A204.1 (cell line): ENCODE data around the gene BRD1.

Experiments
- FAIRE-seq: peaks from 2 replicates; lab custom pipeline; 2012; peaks lifted over from hg19 to GRCh38; lab: Jason Lieb, UNC

Gene BRD1

DNA sequence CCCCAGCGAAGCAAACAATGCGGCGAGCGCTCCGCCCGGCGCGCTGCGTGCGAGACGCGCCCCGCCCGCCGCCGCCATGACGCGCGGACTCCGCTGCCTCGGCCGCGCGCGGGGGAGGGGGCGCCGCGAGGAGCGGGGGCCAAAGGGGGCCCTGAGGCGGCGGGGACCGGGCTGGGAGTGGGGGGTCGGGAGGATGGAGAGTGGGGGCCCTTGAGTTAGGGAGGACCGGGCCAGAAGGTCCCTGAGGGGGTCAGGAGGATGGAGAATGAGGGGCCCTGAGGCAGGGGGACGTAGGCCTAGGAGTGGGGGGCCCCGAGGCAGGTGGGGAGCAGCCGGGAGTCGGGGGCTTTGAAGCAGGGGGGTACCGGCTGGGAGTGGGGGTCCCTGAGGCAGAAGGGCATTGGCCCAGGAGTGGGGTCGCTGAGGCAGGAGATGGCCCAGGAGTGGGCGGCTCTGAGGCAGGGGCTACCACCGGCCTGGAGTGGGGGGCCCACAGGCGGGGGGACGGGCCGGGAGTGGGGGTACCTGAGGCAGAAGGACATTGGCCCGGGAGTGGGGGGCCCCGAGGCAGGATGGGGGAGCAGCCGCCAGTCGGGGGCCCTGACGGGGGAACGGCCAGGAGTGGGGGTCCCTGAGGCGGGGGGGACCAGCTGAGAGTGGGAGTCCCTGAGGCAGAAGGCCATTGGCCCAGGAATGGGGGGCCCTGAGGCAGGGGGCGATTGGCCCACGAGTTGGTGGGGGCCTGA lies at the start of gene BRD1:
BRD1 (minus strand) TSS at position 21 of the 746 bp plus-strand sequence. CDS start 3,556 bp downstream, outside the sequence.
- FAIRE-seq, result no peak

DNA sequence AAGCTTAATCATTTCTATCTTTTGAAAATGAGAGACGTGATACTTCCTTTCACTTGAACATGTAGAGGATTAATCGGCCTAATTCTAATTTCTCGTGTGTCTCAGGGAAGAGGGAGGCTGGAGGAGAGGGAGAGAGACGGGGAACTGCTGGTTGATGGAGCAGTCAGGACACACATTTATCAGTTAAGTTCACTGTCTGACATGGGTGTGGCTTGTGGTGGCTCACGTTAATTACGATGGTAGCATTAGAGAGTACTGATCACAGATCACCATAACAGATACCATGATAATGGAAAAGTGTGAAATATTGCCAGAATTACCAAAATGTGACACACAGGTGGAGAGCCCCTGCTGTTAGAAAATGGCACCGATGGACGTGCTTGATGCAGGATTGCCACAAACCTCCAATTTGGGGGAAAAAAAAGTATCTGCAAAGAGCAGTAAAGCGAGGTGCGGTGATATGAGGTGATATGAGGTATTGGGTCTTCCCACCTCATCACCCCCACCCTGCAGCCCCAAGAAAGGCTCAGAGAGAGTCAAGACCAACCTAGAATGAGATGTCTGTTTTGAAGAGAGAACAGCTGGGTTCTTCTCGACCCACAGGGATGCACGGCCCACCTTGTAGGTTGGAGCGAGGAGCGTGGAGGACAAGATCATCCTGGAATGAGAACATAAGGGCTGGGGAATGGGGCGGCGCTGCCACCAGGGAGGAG lies 45.7 kb upstream of the BRD1 start:
- FAIRE-seq, result no peak

DNA sequence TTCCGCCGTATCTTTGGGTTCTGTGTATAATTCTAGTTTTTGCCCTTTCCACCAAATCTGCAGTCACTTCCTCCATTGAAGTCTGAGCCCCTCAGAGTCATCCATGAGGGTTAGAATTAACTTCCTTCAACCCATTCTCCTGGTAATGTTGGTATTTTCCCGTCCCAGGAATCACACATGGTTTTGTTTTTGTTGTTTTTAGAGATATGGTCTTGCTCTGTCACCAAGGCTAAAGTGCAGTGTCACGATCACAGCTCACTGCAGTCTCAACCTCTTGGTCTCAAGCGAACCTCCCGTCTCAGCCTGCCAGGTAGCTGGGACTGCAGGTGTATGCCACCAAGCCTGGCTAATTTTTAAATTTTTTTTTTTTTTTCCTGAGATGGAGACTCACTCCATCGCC lies 44.7 kb upstream of the BRD1 start:
- FAIRE-seq, result no peak

DNA sequence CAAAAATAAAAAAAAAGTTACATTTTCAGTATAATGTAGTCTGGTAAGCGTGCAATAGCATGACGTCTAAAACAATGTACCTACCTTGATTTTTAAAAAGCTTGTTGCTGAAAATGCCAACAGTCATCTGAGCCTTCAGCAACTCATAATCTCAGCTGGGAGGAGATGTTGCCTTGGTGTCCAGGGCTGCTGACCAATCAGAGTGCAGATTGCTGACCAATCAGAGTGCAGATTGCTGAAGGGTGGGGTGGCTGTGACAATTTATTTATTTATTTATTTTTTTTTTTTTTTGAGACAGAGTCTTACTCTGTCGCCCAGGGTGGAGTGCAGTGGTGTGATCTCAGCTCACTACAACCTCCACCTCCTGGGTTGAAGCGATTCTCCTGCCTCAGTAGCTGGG lies 43.8 kb upstream of the BRD1 start:
- FAIRE-seq, result no peak

DNA sequence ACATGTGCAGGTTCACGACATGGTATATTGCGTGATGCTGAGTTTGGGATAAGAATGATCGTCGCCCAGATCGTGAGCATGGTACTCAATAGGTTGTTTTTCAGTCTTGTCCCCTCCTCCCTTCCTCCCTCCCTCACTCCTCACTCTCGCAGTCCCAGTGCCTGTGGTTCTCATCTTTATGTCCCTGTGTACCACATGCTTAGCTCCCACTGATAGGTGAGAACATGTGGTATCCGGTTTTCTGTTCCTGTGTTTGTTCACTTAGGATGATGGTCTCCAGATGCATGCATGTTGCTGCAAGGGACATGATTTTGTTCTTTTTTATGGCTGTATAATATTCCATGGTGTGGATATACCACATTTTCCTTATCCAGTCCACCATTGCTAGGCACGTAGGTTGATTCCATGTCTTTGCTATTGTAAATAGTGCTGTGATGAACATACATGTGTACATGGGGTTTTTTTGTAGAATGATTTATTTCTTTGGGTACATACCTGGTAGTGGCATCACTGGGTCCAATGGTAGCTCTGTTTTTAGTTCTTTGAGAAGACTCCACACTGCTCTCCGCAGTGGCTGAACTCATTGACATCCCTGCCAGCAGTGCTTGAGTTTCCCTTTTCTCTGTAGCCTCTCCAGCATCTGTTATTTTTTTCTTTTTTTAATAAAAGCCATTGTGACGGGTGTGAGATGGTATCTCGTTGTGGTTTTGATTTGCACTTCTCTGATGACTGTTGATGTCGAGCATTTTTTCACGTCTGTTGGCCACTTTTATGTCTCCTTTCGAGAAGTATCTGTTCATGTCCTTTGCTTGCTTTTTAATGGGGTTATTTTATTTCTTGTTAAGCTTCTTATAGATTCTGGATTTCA lies 42.4 kb upstream of the BRD1 start:
- FAIRE-seq, result no peak

DNA sequence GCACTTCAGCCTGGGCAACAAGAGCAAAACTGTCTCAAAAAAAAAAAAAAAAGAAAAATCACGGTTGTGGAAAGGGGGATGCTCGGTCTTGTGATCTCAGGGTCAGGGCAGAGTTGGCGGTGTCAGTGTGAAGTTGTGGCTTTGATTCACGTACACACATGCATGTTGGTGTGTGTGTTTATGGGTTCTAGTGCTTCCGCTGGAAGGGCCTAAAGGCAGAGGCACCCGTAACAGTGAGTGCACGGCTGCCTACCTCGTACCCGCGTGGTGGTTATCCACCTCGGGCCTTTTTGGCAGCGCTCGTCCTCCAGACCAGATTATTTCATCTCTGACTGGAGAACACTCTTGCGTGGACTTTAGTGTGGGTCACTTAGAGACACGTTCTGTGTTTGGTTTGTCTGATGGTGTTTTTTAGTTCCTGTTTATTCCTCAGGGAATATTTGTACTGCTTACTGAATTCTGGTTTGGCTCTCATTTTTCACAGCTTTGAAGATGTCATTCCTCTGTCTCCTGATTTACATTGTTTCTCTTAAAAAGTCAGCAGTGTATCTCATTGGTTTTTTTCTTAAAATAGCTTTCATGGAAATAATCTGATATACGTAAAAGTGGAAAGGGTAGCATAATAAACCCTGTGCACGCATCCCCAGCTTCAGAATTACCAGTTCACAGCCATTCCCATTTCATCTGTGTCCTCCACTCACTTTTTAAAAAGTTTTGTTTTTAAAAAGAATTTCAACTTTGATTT lies 41.6 kb upstream of the BRD1 start:
- FAIRE-seq, result no peak

DNA sequence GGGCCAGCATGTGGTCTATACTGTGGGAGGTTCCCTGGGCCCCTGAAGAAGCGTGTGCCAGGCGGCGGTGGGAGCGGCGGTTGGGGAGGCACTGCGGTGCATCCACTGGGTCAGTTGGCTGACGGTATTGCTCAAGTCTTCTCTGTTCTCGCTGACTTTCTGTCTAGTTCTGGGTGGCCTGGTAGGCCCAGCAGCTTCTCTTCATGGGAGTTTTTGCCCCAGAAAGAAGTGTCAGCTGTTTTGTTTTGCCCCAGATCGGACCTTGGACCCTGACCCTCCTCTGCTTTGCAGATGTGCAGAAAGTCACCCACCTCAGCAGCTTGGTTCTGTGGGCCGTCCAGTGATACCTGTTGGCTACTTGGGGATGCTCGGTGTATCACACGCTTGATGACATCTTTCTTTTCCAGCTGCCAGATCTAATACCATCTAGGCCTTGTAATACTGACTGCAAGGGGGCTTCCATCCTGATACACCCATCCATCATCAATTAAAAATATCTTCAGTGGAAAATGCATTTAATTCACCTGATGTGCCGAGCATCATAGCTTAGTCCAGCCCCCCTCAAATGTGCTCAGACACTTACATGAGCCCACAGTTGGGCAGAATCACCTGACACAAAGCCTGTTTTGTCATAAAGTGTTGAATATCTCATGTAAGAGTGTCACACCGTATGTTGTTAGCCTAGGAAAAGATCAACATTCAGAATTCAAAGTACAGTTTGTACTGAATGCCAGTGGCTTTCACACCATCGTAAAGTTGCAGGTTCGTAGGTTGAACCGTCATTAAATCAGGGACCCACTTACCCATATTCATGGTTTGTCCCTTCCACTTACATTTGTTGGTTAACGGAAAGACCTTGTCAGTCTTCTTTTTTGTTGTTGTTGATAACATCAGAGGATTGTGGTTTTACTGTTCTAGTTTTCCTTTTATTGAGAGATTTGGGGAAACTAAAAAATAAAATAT lies 39.9 kb upstream of the BRD1 start:
- FAIRE-seq, result no peak

DNA sequence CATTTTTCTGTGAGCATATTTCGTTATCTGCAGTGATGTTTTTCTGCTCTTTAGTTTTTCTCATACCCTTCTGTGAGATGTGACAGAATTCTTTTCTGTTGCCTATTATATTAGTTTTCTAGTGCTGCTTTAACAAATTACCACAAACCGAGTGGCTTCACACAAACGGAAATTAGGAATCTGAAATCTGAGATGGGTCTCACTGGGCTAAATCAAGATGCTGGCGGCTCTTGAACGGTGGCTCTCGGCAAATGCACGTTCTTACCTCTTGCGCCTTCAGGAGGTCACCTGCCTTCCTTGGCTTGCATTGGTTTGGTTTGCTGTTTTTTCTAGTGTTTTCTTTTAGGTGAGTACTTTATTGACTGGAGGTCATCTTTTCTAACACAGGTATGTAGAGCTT lies 39.0 kb upstream of the BRD1 start:
- FAIRE-seq, result no peak

DNA sequence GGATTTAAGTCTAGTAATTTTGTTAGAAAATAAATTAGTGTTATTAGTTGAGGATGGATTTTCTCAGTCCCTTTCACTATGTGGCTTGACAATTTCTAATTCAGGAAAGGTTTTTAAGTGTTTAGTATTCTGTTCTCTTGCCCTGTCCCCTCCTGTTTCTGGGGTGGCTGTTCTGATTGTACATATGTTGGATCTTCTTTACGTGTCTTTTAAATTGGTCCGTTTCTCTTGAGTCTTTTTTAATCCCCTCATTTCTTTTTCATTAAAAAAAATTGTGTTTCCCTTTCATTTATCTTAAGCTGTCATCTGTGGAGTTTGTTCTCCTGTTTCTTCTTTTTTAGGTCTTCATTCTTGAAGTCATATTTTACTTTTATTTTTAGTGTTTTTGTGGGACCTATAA lies 38.5 kb upstream of the BRD1 start:
- FAIRE-seq, result no peak

DNA sequence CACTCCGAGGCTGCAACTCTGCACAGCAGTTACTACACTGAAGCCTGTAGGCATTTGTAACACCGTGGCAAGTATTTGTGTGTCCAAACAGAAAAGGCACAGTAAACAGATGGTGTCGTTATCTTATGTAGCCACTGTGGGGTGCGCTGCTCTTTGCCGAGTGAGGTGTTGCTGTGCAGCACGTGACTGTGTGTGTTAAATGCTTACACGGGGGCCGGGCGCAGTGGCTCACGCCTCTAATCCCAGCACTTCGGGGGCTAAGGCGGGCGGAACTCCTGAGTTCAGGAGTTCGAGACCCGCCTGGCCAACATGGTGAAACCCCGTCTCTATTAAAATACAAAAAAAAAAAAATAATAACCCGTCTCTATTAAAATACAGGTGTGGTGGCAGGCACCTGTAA lies 37.5 kb upstream of the BRD1 start:
- FAIRE-seq, result no peak

DNA sequence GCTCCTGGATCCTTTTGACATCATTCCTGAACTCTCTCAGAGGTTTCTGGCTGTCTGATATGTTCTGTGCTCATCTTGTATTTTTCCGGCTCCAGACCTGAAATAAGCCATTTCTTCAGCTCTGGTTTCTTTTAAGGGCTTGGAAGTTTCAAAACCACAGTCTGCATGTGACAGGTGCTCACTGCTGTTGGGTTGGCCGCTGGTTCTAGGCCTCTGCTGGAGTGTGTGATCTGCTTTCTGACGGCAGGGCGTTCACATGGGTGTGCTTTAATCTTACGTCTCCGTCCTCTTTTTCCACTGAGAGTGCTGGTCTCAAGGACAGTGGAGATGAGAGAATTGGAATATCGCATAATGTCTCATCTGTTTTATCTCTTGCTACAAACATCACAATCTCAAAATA lies 36.3 kb upstream of the BRD1 start:
- no peak for FAIRE-seq

DNA sequence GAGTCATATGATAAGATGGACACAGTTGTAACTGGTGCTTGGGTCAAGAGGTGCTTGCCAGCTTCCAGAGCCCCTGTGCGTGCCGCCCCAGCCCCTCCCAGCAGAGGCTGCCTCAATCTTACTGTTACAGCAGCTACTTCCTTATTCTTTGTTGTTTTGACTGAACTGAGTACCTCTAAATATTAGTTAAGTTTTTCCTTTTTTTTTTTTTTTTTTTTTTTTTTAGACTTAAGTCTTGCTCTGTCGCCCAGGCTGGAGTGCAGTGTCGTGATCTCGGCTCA lies 34.8 kb upstream of the BRD1 start:
- no peak for FAIRE-seq

DNA sequence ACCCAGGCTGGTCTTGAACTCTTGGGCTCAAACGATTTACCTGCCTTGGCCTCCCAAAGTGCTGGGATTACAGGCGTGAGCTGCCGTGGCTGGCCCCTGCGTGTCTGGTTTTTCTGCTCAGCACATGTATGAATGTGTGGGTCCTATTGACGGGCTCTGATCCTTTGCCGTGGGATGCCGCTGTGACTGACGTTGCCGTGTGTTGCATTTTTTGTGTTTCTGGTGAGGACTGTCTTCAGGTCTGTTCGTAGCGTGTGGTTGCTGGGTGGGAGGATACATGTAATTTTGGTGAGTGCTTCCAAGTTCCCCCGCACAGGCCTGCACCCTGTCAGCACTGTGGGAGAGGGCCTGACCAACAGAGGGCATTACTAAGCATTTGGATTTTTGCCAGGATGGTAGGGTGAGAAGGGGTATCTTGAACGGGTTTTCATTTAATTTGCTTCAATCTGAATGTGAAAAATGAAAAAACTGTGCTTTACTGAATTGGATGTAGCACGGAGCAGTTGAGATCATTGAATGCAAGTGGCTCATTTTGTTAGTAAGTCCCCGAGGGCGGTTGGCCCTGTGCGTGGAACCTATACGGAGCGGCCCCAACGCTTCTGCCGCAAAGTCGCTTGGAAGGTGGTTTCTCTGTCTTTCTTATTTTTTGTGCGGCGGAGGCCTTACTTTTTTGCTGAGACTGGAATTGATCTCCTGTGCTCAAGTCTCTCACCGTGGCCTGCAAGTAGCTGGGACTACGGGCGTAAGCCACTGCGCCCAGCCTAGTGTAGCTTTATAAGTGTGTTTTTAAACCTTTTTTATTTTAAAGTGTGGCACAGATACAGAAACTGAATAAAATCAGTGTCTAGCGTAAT lies 34.2 kb upstream of the BRD1 start:
- FAIRE-seq, result no peak

DNA sequence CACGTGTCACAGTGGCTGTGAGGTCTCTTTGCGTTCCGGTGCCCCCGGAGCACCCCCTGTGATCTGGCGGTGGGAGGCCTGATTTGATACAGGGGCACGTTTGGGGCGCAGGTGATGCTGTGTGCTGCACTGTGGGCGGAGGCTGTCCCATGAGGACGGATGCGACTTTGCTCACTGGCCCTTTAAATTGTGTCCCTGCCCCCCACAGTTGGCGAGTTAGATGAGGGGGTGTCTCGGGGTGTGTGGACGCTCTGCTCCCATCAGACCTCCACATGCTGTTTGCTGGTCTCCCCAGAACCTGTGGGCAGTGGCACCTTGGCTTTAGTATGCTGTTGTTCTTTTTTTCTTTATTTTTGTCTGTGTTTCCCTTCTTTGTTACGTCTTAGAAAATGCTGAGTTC lies 31.2 kb upstream of the BRD1 start:
- no peak for FAIRE-seq

DNA sequence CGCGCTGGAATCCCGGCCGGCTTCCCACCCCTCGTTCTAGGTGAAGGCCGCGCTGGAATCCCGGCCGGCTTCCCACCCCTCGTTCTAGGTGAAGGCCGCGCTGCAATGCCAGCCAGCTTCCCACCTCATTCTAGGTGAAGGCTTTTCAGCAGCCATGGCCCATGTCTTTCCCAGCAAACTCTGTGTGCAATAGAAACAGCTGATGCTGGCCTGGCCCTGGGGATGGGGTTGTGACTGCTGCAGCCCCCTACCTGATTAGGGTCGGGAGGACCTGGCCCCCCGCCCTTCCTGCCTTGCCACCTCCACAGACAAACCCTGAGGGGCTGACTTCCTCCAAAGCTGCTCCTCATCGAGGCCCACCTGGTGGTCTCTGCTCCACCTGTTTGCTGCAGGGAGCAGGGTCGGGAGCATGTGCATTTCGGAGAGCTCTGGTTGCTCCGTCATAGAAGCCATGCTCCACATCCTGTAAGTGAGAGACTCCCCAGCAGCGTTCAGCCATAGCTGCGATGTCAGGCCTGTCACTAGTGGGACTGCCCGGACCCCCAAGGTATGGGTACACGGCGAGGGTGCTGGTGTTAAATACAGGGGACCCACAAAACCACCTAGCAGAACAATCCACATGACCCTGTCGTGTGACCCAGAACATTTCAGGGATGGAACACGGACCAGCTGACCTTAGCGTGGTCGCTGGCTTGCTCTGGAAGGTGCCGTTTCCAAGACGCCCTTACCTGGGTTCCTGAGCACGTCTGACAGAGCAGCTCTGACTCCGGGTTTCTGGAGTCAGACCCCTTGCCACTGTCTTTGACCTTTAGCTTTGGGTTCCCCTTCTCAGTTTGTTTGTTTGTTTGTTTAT lies 29.3 kb upstream of the BRD1 start:
- no peak for FAIRE-seq

DNA sequence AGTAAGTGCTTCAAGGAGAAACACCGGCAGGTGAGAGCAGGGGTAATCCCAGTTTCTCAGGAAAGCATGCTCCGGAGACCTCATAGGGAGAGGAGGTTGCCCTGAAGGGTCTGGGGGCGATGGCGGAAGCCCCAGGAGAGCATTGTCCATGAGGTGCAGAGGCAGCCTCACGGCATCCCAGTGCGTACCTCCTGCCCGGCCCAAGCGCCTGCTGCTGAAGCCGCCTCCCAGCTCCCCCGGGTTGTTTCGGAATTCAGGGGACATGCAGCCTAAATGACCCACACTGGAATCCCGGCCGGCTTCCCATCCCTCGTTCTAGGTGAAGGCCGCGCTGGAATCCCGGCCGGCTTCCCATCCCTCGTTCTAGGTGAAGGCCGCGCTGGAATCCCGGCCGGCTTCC lies 28.7 kb upstream of the BRD1 start:
- no peak for FAIRE-seq

DNA sequence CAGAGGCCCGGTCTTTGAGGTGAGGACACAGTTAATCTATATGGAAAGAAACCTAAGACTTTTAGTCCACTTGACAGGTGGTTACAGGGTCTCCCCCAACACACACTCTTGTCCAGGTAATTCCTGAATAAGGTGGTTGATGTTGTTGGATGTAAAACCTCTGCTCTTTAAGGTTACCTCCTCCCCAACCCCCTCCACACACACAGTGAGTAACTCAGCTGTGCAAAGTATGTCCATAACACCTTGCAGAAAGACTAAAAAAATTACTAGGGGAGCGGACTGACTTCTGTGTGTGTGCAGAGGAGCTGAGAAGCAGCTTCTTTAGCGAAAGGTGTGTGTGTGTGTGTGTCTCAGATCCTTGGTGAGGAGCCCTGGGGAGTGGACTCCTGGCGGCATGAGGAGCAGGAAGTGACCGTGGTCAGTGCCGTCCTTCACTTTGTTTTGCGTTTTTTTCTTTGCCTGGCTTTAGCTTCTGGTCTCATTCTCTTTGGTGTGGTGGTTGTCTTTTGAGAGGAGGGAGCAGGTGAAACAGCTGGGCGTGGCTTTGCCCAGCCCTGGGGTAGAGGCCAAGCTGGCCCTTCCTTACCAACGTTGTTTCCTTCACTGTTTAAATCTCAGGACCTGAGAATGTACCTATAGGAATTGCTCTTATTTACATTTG lies 27.7 kb upstream of the BRD1 start:
- no peak for FAIRE-seq

DNA sequence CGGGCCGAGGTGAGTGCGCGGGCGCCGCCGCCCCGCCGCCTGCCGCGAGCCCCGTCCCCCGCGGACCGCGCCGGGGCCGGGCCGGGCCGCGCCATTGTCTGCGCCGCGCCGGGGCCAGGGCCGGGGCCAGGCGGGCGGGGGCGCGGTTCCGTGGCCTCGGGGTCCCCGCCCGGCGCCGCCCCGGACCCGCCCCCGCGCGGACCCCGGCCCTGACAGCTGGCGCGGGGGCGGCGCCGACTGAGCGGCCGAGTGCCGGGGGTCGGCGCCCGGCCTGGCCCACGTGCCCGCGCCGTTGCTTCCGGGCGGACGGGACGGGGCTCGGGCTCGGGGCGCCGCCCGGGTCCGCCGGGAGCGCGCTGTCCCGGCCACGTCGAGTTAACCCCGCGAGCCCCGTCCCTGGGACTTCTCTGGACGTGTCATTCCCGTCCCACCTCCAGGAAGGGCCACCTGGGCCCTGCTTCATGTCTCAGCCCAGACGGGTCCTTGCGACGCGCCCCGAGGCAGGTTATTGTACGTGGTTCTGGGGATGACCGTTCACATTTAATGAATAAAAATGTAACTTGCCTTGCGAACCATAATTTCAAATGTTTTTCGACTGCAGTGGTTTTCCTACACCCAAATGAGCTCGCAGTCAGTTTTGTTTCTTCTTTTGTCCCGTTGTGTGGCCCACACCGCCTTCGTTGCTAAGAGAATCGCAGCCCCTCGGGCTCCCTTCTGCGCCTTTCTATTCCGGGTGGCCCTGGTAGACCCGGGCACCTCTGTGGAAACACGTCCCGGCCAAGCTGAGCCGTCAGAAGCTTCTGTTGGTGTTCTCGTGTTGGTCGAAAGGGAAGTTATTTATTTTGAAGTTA lies 26.5 kb upstream of the BRD1 start:
- FAIRE-seq, result no peak
